DMS153 treated with DMSO at 0.1 percent for 48 hours (cell line): ENCODE measurements around the gene TPR.
A peak's percentile ranks its signal among the peaks of the same experiment; 100 is the strongest.

Experiments
- DNase-seq: peaks from one replicate; lab custom pipeline; 2025; ENCODE audit not compliant: unreplicated experiment; lab: John Stamatoyannopoulos, UW

Gene TPR

DNA sequence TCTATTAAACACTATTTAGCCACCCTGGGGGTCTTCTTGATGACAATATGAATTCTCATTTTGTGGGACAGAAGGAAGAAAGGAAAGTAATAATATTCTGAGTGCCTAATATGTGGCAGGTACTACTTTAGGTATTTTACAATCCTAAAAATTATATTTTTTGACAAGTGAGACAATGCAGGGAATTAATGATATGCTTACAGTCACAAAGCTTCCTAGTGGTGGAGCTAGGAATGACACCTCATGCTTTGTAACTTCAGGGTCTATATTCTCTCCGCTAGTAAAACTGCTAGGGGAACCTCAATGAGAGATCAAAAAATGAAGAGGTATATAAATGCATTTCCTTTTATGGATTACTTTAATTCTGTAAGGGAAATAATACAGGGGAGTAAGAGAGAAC, 44.3 kb downstream of the TPR start:
- no peak for DNase-seq

DNA sequence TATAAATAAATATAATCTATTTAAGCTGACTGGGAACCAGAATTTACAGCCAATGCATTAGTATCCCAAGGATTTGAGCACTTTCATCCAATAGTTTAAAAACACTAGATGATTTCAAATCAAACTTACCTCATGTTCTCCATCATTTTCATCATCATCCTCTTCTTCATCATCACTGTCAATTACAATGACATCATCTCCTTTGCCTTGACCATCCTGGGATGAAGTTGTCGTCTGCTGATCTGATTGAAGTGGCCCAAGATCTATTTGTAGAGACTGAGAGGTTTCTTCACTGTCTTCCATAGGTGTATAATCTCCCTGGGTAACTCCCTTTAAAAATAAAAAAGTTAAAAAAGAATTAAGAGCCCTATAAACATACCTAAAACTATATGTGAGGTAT, 47.7 kb downstream of the TPR start:
- no peak for DNase-seq

DNA sequence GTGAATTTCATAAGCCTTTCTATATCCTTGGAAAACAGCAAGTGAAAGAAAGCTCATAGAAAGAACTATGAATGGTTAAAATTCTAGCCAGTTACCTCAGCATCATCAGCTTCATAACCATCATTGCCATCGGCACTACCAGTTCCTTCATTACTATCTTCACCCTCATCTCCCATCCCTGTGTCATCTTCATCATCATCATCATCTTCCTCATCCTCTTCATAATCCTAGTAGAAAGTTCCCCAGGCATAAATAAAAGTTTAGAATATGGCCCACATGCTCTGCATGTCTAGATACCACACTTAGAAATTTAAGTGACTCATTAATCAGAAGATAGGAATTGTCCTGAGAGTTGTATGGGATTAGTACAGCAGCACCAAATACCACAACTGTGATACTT, 49.0 kb downstream of the TPR start:
- no peak for DNase-seq

DNA sequence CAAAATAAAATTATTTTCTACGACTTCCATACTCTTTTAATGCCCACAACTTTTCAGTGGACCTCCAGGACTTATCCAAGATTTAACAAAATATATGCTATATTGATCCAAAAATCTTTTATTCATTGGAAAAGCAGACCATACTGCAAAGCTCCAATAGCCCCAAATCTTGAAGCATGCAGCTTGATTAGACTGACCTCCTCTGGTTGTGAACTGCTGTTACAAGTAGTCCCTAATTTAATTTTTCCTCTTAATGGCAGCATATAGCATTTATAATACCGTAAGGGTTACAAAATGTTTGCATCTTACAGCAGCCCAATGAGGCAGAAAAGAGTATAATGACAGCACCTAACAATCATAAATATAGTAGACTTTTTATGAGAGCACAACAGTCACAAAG, 49.8 kb downstream of the TPR start:
- no peak for DNase-seq

DNA sequence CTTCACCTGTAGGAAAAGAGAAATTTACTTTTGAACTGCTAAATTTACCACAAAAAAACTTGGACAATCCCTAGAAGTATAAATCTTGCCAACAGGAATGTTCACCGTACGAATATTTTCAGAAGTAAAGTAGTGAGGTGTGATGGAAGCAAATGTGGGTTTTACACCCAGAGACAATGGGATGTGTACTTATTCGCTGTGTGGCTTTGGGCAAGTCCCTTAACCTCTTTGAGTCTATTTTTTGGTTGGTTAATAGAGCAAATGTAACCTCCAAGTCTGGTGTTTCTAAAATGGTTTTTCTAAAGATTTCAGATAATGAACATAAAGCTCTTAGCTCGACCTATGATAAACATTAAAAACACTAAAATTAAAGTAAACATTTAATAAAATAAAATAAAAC, 51.2 kb downstream of the TPR start:
- DNase-seq: no peak

DNA sequence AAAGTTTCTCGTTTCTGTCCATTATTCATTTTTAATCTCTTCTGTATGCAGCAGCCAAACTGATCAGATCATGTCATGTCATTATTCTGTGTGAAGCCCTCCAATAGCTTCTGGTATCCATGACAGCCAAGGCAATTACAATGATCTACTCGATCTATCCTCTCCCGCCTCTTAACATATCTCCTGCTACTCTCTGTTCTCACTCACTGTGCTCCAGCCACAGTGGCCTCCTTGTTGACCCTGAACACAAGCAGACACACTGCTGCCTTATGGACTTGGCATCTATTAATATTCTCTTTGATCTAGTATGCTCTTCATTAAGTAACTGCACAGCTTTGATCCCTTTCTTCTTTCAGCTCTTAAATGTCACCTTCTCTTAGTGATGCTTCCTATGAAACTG, 59.5 kb downstream of the TPR start:
- DNase-seq: no peak

DNA sequence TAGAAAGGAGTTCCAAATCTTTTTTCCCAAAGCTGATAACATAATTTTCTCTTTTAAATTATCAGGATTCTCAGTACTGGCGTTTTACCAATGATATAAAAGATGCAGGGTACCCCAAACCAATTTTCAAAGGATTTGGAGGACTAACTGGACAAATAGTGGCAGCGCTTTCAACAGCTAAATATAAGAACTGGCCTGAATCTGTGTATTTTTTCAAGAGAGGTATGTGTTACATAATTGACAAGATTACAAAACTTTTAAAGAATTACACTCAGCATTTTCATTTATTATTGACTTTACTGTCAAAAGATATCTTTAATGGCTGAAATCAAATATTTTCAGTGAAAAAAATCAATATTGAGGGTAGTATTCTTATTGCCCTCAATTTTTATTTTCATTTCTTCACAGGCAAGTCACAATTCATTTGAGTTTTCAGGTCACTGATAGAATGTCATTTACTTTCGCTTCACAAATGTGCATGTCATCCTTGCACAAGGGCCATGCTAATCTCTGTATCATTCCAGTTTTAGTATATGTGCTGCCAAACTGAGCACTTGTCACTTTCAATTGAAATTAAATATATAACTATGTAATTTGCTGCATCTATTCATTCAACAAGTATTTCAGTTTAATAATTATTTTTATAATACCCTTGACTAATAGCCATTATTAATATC, 63.5 kb downstream of the TPR start:
- no peak for DNase-seq

DNA sequence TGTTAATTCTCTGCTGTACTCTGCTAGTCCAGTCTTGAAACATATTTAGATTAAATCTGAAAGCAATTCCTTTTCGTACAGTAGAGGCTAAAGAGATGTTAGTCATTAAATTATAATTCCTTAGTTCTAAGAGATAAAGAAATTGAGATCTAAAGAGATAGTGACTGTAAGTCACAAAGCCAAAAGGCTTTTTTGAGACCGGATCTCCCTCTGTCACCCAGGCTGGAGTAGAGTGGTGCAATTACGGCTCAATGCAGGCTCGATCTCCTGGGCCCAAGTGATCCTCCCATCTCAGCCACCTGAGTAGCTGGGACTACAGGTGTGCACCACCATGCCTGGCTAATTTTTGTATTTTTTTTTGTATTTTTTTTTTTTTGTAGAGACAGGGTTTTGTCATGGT, 64.7 kb downstream of the TPR start:
- DNase-seq: no peak

DNA sequence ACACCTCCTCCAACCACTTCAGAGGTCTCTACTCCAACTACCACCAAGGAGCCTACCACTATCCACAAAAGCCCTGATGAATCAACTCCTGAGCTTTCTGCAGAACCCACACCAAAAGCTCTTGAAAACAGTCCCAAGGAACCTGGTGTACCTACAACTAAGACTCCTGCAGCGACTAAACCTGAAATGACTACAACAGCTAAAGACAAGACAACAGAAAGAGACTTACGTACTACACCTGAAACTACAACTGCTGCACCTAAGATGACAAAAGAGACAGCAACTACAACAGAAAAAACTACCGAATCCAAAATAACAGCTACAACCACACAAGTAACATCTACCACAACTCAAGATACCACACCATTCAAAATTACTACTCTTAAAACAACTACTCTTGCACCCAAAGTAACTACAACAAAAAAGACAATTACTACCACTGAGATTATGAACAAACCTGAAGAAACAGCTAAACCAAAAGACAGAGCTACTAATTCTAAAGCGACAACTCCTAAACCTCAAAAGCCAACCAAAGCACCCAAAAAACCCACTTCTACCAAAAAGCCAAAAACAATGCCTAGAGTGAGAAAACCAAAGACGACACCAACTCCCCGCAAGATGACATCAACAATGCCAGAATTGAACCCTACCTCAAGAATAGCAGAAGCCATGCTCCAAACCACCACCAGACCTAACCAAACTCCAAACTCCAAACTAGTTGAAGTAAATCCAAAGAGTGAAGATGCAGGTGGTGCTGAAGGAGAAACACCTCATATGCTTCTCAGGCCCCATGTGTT, 66.6 kb downstream of the TPR start:
- no peak for DNase-seq

DNA sequence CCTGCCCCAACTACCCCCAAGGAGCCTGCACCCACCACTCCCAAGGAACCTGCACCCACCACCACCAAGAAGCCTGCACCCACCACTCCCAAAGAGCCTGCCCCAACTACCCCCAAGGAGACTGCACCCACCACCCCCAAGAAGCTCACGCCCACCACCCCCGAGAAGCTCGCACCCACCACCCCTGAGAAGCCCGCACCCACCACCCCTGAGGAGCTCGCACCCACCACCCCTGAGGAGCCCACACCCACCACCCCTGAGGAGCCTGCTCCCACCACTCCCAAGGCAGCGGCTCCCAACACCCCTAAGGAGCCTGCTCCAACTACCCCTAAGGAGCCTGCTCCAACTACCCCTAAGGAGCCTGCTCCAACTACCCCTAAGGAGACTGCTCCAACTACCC, 67.6 kb downstream of the TPR start:
- no peak for DNase-seq

DNA sequence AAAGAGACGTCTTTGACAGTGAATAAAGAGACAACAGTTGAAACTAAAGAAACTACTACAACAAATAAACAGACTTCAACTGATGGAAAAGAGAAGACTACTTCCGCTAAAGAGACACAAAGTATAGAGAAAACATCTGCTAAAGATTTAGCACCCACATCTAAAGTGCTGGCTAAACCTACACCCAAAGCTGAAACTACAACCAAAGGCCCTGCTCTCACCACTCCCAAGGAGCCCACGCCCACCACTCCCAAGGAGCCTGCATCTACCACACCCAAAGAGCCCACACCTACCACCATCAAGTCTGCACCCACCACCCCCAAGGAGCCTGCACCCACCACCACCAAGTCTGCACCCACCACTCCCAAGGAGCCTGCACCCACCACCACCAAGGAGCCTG, 68.5 kb downstream of the TPR start:
- DNase-seq: no peak

DNA sequence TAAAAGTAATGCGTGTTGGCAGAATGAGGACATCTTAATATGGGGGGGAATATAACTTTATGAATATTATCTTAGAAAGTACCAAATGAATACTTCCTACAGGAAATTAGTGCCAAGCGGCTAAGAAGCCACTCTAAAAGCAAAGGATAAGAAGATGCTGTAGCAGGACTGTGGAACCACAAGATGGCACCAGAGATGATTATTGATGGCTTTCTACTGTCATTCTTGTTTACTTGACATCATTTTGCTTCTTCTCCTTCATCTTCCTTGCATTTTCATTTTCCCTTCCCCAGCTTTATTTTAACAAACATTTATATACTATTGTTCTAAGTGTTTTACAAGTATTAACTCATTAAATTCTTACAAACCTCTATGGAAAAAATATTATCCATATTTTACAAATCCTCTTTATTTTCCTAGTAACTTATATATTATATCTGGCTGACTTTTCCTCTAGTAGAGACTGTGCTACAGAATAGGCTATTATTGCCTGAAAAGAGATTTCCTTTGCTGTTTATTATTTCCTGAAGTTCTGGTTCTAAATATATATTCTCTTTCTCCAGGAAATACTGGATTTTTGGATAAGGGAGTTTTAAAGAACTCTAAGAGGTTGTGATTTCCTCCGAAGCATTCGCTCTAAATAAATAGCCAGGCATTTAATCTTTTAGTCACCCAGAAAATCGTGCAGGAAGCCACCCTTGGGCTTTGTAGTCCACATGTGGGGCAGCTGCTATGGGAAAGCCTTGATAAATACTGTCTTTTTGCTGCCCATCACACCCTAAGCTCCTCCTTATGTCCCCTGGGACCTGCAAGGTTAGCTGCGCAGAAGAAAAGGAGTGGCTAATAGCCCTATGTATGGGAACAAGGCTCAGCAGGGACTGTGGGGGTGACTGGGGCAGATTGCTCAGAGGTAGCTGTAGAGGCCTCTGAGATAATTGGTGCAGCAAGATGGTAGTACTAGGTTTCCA, 69.8 kb downstream of the TPR start:
- peak; percentile 20 for DNase-seq

DNA sequence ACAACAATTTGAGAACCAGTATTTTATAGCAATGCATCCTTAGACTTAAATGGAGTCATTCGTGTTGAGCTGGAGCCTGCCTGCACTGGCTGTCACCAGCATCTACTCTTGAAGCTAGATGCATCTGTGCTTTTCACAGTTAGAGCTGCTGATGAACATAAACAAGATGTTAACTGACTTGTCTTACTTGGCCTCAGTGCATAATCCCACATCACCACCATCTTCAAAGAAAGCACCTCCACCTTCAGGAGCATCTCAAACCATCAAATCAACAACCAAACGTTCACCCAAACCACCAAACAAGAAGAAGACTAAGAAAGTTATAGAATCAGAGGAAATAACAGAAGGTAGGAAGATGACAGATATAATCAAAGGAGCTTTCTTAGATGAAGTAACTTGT, 71.1 kb downstream of the TPR start:
- no peak for DNase-seq

DNA sequence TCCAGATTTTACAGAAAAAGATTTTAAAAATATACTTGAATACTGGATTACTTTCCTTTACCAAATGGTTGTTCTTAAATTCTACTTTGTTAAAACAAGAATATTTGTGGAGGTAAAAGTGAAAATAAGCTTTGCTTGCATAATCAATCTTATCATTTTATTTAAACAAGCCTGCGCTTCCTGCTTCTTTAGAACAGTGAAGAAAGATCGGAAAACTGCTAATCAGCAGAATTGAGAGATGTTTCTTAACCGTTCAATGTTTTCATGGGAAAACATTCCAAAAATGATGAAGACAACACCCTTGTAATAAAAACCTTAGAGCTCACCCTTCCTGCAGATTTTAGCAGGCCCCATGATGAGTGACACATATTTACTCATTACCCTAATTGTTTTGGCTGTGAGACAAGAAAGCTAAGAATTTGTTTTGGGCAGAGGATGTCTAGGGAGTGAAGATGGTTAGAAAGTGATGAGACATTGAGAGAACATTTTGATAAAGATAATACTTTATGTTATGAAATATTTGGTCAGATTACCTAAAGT, 72.6 kb downstream of the TPR start:
- DNase-seq: no peak

DNA sequence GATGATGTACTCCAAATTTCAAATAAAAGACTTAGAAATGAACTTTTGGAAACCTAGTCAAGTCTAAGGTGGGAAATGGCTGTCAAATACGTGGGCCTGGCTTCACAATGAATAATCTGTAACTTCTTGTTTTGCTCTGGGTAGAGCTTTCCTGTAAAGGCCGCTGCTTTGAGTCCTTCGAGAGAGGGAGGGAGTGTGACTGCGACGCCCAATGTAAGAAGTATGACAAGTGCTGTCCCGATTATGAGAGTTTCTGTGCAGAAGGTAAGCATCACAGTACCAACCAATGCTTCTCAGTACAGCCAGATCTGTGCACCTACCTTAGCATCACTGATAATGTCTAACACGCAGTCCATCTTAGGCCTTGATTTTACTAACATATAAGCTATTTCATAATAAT, 73.6 kb downstream of the TPR start:
- DNase-seq: no peak

DNA sequence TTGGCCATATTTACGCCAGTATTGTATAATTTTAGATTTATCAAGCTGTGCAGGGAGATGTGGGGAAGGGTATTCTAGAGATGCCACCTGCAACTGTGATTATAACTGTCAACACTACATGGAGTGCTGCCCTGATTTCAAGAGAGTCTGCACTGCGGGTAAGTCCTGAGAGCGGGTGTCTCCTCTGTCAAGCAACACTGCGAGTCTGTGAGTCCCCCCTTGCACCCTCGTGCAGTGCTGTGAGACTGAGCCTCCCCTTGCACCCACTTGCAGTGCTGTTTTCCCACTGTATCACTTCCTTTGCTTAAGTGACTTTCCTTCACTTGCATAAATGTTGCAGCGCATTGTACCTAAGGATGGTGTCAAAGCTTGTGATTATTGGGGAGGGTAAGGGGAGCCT, 75.0 kb downstream of the TPR start:
- no peak for DNase-seq

DNA sequence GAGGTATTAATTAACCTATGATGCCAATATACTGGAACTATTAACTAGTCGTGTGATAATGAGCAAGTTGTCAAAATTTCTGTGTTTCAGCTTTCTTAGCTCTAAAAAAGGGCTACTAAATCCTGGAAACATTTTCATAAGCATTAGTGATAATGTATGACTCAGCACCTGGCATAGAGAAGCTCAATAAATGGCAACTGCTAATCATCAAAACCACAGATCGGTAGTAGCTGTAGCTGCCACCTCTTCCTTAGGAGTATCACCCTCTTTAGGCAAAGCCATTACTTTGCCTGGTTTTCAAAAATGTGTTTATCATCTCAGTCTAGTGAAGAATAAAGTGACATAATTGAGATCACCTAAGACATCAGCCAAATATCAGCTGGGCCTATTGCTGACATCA, 75.5 kb downstream of the TPR start:
- no peak for DNase-seq

DNA sequence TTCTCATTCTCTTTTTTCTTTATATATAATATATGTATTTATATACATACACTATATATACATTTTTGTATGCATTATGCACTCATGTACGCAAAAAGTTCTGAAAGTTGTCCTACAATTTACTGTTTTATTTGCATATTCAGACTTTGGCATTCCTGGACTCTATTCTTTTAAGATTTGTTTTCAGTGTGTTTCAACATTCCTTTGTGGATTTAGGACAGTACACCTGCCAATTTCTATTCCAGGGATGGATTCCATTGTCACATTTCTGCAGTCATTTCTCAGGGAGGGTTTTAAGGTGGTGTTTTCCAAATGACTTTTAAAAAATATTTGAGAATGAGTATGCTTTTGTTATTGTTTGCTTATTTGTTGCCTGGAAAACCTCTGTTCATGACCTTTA, 76.2 kb downstream of the TPR start:
- DNase-seq: no peak

DNA sequence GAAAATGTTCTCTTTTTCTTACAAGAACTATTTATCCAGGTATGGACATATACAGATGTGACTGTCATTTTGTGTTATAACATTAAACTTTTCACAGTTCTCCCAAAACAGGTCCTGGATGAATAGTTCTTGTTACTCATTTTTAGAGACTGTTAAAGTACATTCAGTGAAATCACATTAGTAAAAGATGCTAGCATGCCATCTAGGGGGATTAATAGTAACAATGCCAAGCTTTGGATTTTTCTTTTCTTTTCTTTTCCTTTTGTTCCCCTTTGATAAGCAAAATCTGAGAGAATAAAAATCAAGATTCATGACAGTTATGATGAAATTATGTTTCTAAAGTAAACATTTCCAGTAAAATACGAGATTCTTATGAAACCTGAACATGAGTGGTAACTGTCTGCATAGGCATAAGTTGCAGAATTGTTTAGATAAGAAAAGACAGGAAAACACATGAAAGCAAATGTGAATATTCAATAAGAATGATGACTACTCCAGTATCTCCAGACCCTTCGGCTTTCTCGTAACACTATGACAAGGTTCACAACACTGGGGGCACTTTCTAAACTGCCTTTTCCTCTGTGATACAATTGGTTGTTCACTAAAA, 77.5 kb downstream of the TPR start:
- DNase-seq: no peak

DNA sequence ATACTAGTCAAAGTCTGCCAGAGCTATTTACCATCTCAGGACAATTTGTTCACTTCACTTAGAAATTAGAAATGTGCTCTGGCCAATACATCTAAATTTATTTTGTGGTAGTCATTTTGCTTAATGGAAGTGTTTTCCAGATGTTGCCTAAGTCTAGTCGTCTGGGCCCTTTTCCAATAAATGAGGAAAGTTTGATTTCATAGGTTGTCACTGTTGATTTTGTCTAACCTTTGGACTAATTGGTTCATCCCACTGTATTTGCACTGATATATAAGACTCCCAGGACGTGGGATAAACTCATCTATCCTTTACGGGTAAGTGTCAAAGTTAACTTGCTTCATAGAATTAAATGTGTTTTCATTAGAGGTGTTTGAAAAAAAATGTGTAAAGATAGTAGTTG, 79.1 kb downstream of the TPR start, which contains the start of gene PRG4:
PRG4 (plus strand) TSS at position 300 of the 400 bp plus-strand sequence.
- no peak for DNase-seq

DNA sequence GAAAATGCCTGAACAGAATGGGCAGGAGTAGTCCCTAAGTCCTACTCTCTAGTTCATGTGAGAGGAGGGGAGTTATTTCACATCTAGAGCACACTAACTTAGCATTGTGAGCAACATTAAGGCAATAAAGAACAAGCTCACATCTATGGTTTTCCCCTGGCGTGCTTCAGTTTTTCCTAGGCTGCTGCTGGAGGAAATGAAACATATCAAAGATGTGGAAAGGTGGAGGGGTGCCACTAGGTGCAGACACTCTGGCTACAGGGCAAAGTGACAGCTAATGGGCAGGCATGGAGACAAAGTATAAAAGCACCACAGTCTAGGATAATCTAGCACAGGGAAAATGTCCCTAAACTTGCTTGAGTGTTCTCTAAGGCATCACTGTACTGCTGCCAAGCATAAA, 82.2 kb downstream of the TPR start:
- DNase-seq: no peak
